Stimulated activated effector memory CD8-positive, alpha-beta T cell treated with anti-CD3 and anti-CD28 coated beads, Interleukin-12 subunit alpha, Interleukin-12 subunit beta, amount 100 ng/mL, for 72 hours (primary cell): ENCODE data around the gene PEX5L.

ENCODE experiments used
- ATAC-seq: fragments of 150-1000 bp; cut with Tn5 transposase; 2 replicates; pipeline ENCODE4 v1.10.0; 2021
- DNase-seq, 2 donors: peaks; one replicate each; pipeline ENCODE4 v3.0.0; 2021 to 2022; ENCODE audit warnings: low spot score in 2 of 2
- H3K27ac Mint-ChIP-seq: one replicate; pipeline ENCODE4 v1.8.0; 2022; ENCODE audit warnings: mild to moderate bottlenecking, mixed read lengths
- H3K36me3 Mint-ChIP-seq: one replicate; pipeline ENCODE4 v1.8.0; 2022; ENCODE audit warnings: mild to moderate bottlenecking, mixed read lengths
- H3K4me1 Mint-ChIP-seq: one replicate; pipeline ENCODE4 v1.8.0; 2022; ENCODE audit warnings: mixed read lengths
- H3K4me3 Mint-ChIP-seq: one replicate; pipeline ENCODE4 v1.8.0; 2022; ENCODE audit warnings: mild to moderate bottlenecking, mixed read lengths
- H3K9me3 Mint-ChIP-seq: one replicate; pipeline ENCODE4 v1.8.0; 2022; ENCODE audit warnings: mixed read lengths

The PEX5L gene

DNA sequence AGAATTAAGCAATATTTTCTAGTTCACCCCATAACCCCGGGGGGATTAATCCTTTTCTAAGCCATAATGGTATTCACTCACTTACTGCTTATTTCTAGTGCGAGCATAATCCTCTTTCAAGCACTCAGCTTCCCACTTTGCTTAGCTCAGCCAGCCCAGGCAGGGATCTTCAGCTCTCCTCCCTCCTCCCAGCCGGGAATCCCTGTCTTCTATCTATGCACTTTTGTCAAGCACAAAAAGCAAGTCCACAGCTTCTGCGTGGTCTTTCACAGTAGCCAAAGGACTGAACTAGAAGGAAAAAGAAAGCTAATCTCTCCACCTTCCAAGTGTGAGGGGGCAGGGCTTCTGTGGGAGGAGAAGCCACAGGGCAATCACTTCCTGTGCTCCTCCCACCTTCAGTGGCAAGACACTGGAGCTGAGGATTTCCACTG, 62.8 kb downstream of the PEX5L start:
- ATAC-seq (no peak), DNase-seq (no peak)
- Mint-ChIP-seq H3K4me1 (no peaks in the 10 kb centered on the region), H3K9me3 (peaks cover 2% of the 10 kb centered on the region), H3K4me3 (no peak overlapping the region), H3K27ac (no peak overlapping the region), H3K36me3 (no peaks in the 10 kb centered on the region)

DNA sequence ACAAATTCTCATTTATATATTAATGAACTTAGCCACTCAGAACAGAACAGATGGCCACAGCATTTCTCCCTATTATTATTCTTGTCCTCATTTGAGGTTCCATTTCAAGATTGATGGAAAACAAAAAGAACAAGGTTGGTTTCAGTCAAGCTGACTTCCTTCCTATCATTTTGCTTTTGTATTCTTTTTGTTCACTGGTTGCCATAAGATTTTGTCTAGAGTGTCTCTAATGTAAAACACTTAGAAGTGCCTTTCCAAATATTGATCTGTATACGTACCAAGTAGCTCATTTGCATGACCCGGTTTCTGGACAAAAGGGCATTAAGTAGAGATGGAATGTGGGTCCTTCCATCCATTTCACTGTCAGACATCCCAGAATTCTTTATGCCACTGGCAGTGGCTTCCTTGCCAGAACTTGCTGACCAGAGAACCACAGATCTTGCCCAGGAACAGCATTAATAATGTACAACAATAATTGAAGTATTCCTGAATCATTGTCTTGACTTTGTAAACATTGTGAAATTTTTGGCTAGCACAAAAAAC, 63.8 kb downstream of the PEX5L start:
- no peaks in the 10 kb centered on the region for H3K36me3 Mint-ChIP-seq
- DNase-seq (no peak), ATAC-seq (no peak)
- no peaks in the 10 kb centered on the region for H3K4me1 Mint-ChIP-seq
- H3K4me3 Mint-ChIP-seq: no peak overlapping the region
- no peak overlapping the region for H3K27ac Mint-ChIP-seq
- peaks cover 2% of the 10 kb centered on the region for H3K9me3 Mint-ChIP-seq

DNA sequence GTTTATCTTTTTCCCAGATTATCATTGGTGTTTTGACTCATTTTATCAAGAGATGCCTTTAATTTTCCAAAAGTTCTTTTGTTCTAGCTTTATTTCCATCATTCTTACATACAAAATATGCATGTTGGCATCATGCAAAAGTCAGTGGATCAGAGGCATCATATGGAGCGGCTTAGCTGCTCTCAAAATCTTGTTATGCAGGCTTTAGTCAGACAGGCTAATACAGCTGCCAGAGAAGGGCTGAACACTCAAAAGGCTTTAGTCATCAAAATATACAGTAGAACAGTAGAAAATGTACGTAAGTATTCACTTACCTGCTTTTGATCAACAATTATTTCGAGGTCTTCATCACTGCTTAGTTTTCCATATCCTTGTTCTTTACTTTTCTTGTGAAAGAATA, 65.5 kb downstream of the PEX5L start:
- Mint-ChIP-seq H3K36me3 (no peaks in the 10 kb centered on the region), H3K4me3 (no peak overlapping the region), H3K4me1 (no peaks in the 10 kb centered on the region), H3K27ac (no peak overlapping the region), H3K9me3 (no peaks in the 10 kb centered on the region)
- ATAC-seq: no peak
- no peak for DNase-seq

DNA sequence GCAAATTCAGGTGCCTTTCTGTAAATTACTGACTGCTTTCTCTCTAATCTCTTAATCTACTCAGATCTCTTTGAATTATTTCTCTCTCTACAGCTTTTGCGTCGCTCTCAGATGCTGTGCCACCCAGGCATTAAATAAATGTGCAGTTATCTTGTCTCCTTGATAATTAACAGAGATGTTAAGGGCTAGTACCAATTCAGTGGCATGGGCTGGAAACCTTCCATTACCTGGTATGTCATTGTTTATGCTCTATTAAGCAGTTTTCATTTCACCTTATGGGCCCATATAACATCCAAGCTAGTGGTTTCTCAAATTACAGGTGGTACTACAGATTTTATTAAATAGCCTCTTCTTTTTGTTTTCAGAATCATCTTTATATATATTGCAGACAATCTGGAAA, 66.0 kb downstream of the PEX5L start:
- Mint-ChIP-seq H3K27ac (no peak overlapping the region), H3K9me3 (no peaks in the 10 kb centered on the region), H3K4me1 (no peaks in the 10 kb centered on the region), H3K36me3 (no peaks in the 10 kb centered on the region), H3K4me3 (no peak overlapping the region)
- DNase-seq (no peak), ATAC-seq (no peak)

DNA sequence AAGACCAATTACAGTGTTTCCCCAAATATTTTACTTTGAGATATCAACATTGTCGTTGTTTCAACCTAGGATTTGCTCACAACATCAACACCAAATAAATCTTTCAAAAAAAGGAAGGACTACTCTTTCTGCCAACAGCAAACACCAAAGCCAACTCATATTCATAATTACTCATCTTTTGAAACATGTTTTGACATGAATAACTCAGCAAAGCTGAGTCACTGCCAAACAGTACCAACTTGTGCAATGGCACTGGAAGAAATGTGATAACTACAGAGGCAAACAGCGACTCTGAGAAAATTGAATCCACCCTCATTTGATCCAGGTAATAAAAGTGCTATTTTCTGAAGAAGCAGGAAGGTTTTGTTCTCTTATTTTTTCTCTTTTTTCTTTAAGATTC, 67.2 kb downstream of the PEX5L start:
- Mint-ChIP-seq H3K4me1 (no peaks in the 10 kb centered on the region), H3K36me3 (no peaks in the 10 kb centered on the region), H3K4me3 (no peak overlapping the region), H3K9me3 (no peaks in the 10 kb centered on the region), H3K27ac (no peak overlapping the region)
- ATAC-seq (peak; percentile 84), DNase-seq (no peak)

DNA sequence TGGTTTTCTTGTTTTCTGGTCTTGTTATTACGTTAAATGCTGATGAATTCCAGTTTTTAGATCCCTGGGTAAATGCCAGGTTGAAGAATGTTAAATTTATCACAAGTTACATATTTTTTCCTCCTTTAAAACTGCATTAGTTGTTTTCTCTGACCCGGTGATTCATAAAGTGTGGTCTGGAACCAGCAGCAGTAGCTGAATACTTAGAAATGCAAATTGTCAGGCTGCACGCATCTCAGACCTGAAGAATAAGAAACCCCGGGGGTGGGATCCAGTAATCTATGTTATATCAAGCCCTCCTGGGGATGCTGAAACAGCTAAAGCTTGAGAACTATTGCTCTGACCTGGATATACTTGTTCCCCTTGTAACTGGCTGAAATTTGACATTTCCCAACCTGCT, 69.1 kb downstream of the PEX5L start:
- Mint-ChIP-seq H3K4me1 (no peaks in the 10 kb centered on the region), H3K27ac (no peak overlapping the region), H3K4me3 (no peak overlapping the region), H3K36me3 (no peaks in the 10 kb centered on the region), H3K9me3 (no peaks in the 10 kb centered on the region)
- ATAC-seq: peak; percentile 77
- no peak for DNase-seq

DNA sequence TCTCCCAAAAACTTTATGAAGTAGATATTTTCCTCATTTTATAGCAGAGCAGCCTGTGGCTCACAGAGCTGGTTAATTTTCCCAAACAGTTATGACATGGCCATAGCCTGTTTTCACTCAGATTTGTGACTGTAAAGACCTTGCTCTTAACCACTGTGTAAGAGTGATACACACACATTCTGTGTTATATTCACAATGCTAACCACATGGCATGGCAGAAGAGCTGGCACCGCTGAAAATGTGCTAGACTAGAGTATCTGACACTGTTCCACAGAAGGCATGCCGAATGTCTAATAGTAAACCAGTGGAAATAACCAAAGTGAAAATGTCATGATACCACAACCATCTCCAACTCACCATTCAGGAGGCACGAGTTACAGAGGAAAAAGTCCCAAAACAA, 71.8 kb downstream of the PEX5L start:
- Mint-ChIP-seq H3K4me1 (no peaks in the 10 kb centered on the region), H3K4me3 (no peak overlapping the region), H3K27ac (no peak overlapping the region), H3K36me3 (no peaks in the 10 kb centered on the region), H3K9me3 (no peaks in the 10 kb centered on the region)
- DNase-seq: no peak
- peak; percentile 59 for ATAC-seq

DNA sequence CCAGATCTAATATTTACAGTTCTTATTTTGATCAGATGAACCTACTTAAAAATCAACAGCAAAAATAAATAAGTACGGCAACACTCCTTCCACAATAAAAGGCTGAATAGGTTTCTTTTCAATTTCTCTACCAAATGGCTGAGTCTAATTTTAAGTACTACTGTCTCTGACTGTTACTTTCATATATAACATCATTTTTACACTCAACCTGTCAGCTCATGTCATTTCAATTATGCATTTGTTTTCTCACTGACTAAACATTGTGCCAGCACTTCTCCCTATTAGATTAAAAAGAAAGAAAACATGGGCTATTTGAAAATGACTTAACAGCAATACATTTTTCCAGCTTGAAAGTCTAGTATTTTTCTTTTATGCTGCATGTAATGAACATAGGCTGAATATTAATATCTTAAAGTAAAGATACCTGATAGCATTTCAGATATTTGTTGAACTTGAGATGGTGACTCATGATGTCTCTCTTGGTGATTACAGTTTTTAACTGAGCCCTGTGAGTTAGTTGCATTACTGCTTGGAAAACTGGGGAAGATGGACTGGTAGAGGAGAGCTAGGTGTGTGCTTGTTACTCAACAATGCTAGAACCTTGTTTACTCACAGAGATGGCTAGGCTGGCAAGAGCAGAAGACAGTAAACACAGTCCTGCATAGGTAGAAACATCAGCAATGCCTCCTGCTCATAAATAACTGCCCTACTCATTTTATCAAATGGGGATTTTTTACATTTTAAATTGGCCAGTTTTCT, 73.9 kb downstream of the PEX5L start:
- H3K27ac Mint-ChIP-seq: no peak overlapping the region
- DNase-seq (no peak), ATAC-seq (no peak)
- no peaks in the 10 kb centered on the region for H3K36me3 Mint-ChIP-seq
- no peak overlapping the region for H3K4me3 Mint-ChIP-seq
- no peaks in the 10 kb centered on the region for H3K9me3 Mint-ChIP-seq
- no peaks in the 10 kb centered on the region for H3K4me1 Mint-ChIP-seq

DNA sequence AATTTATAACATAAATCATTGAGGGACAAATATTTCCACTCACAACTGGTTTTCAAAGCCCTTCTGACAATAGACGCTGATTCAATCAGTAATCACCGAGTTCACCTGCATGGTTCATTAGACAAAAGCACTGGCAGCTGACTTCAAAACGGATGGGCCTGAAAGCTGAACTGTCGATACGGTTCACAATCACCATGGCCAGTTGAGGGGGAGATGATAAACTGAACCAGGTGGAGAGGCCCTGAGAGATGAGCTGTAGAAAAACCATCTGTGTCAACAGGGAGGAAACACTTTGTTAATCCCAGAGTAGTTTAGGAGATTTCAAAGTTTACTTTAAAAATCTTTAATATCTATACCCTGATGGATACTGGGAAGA, 75.0 kb downstream of the PEX5L start:
- no peaks in the 10 kb centered on the region for H3K9me3 Mint-ChIP-seq
- DNase-seq (no peak), ATAC-seq (no peak)
- no peak overlapping the region for H3K27ac Mint-ChIP-seq
- no peak overlapping the region for H3K4me3 Mint-ChIP-seq
- H3K36me3 Mint-ChIP-seq: no peaks in the 10 kb centered on the region
- H3K4me1 Mint-ChIP-seq: peaks cover 6% of the 10 kb centered on the region

DNA sequence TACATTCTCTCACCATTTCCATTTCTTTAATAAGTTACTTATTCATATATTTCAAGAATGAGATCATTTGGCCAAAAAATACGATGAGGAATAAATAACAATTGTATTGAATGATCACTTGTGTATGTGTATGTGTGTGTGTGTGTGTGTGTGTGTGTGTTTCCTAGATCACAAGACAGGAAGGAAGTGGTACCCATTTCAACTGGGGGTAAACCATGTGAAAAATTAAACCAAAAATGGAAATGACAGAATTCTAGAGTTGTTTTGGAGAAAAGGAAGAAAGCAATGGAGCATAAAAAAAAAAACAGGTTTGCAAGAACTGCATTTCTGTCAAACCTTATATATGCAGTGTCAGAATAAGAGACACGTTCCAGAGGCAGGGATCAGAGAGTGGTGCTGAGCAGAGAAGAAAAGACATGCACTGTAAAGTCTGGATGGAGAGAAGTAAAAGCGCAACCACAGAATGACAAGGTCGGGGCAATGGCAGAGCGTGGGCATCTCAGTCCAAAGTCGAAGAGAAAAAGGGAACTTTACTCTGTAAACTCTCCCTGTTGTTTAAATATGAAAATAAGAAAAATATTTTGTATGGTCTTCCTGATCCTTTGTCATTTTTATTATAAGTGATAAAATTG, 75.5 kb downstream of the PEX5L start:
- ATAC-seq: no peak
- no peak overlapping the region for H3K27ac Mint-ChIP-seq
- no peaks in the 10 kb centered on the region for H3K9me3 Mint-ChIP-seq
- H3K4me1 Mint-ChIP-seq: peaks cover 9% of the 10 kb centered on the region
- no peak overlapping the region for H3K4me3 Mint-ChIP-seq
- no peak for DNase-seq
- H3K36me3 Mint-ChIP-seq: no peaks in the 10 kb centered on the region

DNA sequence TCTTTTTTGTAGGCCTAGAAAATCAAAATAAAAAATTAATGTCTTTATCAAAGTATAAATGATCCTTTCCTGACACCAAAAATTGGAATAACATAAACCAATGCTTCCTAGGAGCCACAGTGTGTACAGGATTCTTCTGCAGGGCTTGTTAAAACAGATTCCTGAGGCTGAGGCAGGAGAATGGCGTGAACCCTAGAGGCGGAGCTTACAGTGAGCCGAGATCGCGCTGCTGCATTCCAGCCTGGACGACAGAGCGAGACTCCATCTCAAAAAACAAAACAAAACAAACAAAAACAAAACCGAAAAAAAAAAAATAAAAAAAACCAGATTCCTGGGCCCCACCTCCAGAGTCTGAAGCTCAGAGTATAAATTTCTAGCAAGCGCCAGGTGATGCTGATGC, 78.0 kb downstream of the PEX5L start:
- H3K36me3 Mint-ChIP-seq: no peaks in the 10 kb centered on the region
- ATAC-seq (no peak), DNase-seq (no peak)
- peaks cover 9% of the 10 kb centered on the region for H3K4me1 Mint-ChIP-seq
- H3K4me3 Mint-ChIP-seq: no peak overlapping the region
- H3K9me3 Mint-ChIP-seq: no peaks in the 10 kb centered on the region
- H3K27ac Mint-ChIP-seq: no peak overlapping the region

DNA sequence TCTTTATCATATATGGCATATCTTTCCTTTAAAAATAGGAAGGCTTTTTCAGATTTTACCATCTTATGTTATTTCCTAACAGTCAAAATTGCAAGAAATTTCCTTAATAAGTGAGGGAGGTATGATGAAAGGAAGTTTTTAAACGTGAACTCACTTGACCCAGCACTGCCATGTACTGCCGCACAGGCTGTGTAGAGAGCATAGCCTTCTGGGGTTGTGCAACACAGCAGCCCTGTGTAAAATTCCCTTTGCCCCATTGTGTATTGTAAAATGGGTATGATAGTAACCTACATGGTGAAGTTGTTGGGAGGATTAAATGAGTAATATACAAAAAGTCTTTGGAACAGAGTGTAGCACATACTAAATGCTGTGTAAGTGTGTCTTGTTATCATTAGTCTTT, 78.6 kb downstream of the PEX5L start:
- Mint-ChIP-seq H3K36me3 (no peaks in the 10 kb centered on the region), H3K9me3 (no peaks in the 10 kb centered on the region), H3K4me3 (no peak overlapping the region), H3K4me1 (peaks cover 9% of the 10 kb centered on the region), H3K27ac (no peak overlapping the region)
- ATAC-seq (no peak), DNase-seq (no peak)

DNA sequence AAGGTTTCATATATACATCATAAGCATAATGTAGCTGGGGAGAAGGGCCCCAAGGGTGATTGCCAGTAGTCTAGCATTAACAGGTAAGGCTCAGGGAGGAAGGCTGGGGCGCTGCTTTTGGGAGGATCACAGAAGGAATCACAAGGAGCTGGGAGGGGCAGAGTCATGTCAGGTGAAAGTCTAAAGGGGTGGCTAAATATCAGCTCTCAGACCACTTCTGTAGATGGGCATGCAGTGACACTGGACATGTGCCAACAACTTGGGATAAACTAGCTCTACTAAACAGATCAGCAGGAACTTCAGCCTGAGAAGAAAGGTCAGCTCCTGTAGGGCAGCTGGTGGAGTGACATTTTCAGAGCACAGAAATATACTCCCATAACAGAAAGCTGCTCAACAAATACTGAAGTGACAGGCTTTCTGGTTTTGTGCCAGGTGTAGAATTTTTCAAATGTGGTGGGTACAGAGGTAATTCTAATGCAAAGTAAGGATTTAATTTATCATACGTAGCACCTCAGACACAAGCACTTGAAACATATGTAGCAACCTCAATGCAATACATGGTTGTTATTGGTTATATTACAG, 79.4 kb downstream of the PEX5L start:
- H3K36me3 Mint-ChIP-seq: no peaks in the 10 kb centered on the region
- DNase-seq: no peak
- peaks cover 9% of the 10 kb centered on the region for H3K4me1 Mint-ChIP-seq
- ATAC-seq: no peak
- no peak overlapping the region for H3K27ac Mint-ChIP-seq
- no peaks in the 10 kb centered on the region for H3K9me3 Mint-ChIP-seq
- H3K4me3 Mint-ChIP-seq: no peak overlapping the region

DNA sequence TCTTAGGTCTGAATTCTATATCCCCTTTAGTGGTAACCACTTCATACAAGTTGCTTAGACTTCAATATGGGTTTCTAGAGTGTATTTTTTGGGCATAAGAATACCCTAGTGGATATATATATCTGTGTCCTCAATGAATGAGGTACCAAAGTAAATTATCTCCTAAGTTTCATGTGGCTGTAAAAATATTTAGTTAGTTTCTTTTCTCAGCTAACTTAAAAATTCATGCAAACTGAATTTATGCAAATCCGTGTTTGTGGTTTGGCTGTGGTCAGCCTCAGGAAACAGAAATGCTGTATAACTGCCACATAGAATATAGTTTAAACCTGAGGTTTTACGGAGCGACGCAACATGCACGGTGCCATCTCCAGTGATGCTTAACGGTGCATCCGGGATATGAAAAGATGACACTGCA, 80.3 kb downstream of the PEX5L start:
- no peaks in the 10 kb centered on the region for H3K36me3 Mint-ChIP-seq
- H3K9me3 Mint-ChIP-seq: no peaks in the 10 kb centered on the region
- no peak overlapping the region for H3K27ac Mint-ChIP-seq
- no peak overlapping the region for H3K4me3 Mint-ChIP-seq
- peaks cover 9% of the 10 kb centered on the region for H3K4me1 Mint-ChIP-seq
- peak; percentile 55 for ATAC-seq
- no peak for DNase-seq

DNA sequence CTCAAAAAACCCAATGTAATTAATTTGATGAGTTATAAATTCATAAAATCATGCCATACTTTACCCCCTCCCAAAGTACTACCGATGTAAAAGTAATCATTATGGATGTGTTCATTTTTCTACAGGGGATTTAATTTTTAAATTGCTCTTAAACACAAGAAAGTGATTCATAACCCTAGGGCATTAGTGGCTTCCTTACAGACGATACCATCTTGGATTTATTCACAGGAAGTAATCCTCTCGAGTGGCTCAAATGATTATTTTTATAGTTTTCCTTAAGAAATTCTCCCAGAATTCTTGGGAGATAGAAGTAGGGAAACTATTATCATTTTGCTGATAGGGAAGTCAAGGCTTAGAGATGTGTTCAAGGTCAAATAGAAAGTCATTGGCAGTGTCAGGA, 80.9 kb downstream of the PEX5L start:
- Mint-ChIP-seq H3K36me3 (no peaks in the 10 kb centered on the region), H3K4me1 (peaks cover 9% of the 10 kb centered on the region), H3K9me3 (no peaks in the 10 kb centered on the region), H3K4me3 (no peak overlapping the region), H3K27ac (no peak overlapping the region)
- DNase-seq: no peak
- ATAC-seq: no peak

DNA sequence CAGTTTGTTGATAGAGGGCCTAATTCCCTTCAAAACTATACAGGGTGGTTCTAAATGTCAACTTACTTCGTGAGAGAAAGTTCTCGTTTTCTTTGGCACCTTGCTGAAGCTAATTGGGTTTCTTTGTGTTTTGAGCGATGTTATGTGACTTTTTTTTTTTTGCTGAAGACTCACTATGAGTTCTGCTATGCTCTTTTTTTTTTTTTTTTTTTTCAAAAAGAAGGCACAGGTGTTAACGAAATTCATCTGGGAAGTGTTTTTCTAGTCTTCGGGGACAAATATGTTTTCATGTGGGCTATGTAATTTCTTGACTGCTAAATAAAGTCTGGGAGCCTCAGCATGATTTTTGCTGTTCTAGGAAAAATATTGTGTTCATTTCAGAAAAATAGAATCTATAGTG, 81.5 kb downstream of the PEX5L start:
- H3K9me3 Mint-ChIP-seq: no peaks in the 10 kb centered on the region
- H3K4me3 Mint-ChIP-seq: no peak overlapping the region
- H3K27ac Mint-ChIP-seq: no peak overlapping the region
- peaks cover 9% of the 10 kb centered on the region for H3K4me1 Mint-ChIP-seq
- H3K36me3 Mint-ChIP-seq: no peaks in the 10 kb centered on the region
- ATAC-seq (no peak), DNase-seq (no peak)
